ENCODE measurements around the gene CELA1.
"Not testable (repeated sequence)": the region's sequence is repeated elsewhere in the genome, so short reads cannot be mapped to it uniquely, and the experiment has no call there.

The CELA1 gene

DNA sequence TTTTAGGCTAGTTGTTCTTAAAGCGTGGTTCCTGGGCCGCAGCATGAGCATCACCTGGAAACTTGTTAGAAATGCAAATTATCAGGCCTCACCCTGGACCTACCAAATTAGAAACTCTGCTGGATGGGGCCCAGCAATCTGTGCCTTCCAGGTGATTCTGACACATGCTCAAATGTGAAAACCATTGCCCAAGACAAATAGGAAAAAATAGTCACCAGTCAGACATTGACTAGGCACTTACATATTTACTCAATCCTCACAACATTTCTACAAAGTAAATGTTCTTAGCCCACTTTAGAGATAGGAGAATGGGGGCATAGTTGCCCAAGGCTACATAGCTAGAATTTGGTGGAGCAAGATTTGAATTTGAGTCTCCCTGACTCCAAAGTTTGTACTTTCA lies 3.3 kb downstream of the CELA1 start:
- no peak for DNase-seq (ENCODE audit: low spot score)

DNA sequence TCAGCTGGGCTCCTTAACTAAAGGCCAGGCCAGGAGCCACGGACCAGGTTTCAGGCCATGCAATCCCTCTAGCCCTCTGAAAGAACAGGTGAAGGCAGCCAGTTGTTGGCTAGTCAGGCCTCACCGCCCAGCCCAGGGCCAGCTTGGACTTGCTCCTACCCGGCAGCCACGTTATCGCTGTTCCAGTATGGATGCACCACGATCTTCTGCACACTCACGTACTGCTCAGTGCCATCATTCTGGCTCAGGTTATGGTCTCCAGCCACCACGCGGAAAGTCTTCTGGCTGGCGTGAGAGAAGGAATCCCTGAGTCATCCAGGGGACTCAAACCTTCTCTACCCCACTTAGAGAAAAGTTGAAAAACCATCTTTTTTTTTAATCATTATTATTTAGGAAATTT lies 4.1 kb downstream of the CELA1 start:
- no peak for DNase-seq (ENCODE audit: low spot score)

DNA sequence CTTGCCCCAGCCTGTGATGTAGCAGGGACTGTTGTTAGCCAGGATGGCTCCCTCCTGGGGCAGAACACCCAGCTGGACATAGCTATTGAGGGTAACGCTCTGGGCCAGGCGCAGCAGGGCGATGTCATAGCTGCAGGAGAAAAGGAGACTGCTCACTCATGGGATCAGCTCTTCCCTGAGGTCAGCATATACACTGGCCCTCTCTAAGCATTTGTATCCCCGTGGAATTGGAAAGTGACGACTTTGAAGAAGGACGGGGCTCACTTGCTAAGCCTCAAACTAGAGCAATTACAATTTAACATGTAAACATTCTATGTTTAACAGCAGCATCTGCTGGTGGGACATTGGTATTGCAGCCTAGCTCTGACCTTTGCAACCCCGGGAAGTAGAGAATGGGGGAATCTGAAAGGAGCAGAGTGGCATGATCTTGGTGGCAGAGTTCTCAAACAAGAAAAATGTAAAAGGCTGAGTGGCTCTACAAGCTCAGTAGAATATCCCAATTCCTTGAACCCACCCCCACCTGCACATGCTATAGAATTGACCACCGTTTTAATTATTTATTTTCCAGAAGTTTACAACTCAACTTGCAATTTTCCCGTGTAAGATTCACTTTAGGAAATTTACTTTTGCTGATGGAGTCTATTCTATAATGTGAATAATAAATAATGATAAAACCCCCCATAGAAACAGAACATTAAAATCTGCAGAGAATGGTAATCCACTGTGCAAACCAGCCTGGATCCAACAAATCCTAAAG lies 5.0 kb downstream of the CELA1 start:
- peak; percentile 76 for DNase-seq (ENCODE audit: low spot score)

DNA sequence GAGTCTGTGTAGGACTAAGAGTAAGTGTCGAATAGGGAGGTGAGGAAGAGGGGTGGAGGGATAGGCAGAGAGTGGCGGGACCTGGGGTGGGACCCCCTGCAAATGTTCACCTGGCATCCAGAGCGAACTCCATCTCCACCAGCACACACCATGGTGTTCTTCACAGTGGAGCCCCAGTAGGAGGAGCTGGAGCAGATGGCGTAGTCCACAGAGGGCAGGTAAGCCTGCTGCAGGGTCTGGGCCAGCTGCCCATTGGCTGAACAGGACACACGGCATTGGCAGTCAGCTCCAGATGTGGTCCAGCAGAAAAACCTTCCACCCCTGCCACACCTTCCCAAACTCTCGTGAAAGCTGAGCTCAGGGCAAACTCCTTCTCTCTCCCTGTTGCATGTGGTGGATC lies 6.7 kb downstream of the CELA1 start:
- DNase-seq (ENCODE audit: low spot score) = no peak

DNA sequence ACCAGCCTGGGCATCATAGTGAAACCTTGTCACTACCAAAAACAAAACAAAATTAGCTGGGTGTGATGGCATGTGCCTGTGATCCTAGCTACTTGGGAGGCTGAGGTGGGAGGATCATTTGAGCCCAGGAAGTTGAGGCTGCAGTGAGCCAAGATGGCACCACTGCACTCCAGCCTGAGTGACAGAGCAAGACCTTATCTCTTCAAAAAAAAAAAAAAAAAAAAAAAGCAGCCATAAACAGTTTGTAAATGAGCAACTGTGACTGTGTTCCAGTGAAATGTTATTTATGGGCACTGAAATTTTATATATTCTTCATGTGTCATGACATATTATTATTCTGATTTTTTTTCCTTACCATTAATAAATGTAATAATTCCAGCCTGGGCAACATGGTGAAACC lies 9.1 kb downstream of the CELA1 start:
- DNase-seq (ENCODE audit: low spot score) = not testable (repeated sequence)

DNA sequence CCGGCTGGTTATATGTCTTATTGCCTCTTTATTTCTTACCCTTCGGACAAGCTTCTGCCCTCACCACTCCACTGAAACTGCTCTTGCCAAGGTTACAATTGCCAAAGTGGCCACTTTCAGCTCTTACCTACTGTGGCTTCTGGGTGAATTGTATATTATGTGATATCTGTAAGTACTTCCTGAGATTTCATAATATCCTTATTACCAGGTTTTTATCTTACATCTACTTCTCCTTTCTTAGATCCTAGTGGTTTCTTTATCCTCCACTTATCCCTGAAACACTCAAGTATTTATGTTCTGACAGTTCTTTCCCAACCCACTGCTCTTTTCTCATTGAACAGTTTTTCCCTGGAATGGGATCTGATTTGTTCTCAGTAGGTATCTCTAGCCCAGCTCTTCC lies 10.5 kb downstream of the CELA1 start:
- DNase-seq (ENCODE audit: low spot score) = no peak

DNA sequence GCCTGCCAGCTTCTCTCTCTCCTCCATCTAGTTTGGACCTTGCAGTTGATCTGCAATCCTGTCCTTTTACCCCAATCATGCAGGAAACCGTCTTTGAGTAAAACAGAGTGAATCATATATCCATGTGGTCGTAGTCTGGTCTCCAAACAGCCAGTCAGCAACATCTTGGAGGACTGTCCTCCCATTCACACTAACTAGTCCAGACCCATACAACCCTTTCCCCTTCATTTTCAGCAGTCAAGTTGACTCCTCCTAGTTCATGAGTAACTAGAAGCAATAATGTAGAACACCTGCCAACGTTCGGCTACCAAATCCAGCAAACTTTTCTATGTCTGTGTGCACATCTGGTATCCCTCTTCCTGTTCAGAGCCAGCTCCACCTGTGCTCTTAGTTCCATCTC lies 11.7 kb downstream of the CELA1 start:
- no peak for DNase-seq (ENCODE audit: low spot score)

DNA sequence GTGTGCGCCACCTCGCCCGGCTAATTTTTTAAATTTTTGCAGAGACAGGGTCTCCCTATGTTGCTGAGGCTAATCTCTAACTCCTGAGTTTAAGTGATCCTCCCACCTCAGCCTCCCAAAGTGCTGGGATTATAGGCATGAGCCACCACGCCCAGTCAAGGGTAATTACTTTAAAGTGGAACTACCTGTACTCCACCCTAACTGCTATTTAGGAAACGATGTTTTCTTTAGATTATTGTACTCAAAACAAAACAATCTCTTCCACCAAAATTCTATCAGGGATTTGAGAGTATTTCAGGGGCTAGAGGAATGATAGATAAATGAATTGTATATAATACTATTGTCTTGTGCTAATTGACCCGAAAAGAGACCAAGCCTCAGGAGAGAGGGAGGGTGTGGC lies 12.9 kb downstream of the CELA1 start:
- DNase-seq (ENCODE audit: low spot score) = no peak

DNA sequence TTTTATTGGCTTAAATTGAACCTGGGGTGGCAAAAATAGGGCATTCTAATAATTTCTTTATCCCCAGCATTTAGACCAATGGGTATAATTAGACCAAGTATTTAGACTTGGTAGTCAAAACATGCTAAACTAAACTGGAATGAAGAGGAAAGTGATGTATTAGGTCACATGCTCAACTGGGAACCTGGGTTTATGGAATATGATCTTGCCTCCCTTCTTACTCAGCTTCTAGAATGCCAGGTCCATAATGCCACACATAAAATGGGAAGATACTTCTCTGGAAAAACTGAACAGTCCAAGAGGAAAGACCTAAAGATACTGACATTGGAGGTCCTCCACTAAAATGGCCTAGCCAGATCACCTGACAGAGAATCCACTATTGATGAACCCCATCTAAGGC lies 16.3 kb downstream of the CELA1 start:
- DNase-seq (ENCODE audit: low spot score) = no peak

DNA sequence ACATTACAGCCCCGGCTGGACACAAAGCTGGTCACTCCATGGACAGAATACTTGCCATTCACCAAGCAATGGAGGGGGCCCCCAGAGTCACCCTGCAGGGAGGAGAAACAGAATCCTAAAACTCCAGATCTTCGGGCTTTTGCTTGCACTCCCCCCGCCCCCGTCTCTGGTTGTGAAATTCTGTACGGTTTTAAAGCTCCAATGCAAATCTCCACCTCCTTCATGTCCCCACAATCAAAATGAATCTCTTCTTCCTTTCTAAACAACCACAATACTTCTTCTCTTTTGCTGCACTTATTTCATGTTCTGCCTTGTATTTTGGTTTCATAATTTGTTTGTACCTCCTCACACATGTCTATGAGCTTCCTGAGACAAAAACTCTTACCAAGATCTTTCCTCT lies 16.7 kb downstream of the CELA1 start:
- no peak for DNase-seq (ENCODE audit: low spot score)

DNA sequence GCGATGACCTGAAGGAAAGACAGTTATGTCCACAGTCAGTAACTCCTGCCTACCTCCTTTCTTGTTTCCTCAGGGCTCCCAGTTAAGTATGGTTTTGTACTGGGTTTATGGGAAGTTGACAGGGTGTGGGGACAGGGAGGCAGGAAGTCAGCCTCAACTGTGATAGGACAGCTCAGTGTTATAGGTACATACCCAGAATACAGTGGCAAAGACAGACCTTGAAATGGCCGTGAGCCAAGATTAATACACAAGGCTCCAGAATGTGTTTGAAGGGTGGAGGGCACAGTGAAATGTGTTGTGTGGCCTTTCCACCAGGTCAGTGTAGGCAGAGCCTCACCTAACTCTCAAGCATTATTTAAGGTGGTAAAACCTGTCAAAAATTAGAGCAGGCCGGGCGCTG lies 17.9 kb downstream of the CELA1 start:
- no peak for DNase-seq (ENCODE audit: low spot score)

DNA sequence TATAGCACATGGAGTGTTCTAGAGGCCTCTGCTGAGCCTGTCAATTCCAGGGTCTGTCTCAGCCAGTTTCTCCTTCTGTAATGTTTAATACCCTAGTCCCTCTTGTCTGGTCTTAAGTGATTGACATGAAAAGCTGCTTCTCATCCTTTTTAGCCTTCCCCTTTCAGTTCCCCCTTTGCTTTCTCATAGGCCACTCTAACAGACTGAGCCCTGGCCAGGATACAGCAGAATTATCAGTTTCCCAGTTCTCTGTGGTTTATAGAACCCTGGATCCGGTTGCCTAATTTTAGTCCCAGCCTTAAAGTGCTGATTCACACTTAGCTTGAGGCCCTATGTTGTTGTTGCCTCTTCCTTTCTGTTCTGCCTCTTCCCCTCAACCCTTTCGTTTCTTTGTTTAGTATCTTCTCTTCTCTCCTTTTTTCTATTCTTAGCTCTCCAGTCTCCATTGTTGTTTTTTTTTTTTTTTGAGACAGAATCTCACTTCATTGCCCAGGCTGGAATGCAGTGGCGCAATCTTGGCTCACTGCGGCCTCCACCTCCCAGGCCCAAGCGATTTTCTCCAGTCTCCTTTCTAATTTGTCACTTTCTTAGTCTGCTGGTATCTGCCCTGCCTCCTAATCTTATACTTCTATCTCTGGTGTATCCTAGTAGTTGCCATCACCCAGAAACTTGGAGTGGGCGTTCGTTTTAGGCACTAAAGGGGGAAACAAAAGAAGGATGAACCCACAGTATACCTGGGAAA lies 19.6 kb downstream of the CELA1 start:
- DNase-seq (ENCODE audit: low spot score) = peak; percentile 42

DNA sequence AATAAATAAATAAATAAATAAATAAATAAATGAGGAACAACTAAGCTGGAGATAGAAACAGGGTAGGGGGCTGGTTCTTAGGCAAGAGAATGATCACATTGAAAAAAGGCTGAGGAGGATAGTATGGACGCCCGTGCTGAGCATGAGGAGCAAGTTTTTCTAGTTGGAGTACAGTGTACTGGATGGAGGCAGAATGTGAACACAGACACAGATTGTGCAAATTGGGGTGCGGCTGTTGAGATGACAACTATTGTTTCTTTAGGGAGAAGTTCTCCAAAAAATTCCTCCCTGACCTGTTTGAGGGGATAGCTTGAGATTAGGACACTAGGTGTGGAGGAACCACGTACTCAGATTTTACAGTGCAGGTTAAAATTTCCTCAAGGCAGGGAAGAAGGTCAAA lies 21.5 kb downstream of the CELA1 start:
- DNase-seq (ENCODE audit: low spot score) = no peak

DNA sequence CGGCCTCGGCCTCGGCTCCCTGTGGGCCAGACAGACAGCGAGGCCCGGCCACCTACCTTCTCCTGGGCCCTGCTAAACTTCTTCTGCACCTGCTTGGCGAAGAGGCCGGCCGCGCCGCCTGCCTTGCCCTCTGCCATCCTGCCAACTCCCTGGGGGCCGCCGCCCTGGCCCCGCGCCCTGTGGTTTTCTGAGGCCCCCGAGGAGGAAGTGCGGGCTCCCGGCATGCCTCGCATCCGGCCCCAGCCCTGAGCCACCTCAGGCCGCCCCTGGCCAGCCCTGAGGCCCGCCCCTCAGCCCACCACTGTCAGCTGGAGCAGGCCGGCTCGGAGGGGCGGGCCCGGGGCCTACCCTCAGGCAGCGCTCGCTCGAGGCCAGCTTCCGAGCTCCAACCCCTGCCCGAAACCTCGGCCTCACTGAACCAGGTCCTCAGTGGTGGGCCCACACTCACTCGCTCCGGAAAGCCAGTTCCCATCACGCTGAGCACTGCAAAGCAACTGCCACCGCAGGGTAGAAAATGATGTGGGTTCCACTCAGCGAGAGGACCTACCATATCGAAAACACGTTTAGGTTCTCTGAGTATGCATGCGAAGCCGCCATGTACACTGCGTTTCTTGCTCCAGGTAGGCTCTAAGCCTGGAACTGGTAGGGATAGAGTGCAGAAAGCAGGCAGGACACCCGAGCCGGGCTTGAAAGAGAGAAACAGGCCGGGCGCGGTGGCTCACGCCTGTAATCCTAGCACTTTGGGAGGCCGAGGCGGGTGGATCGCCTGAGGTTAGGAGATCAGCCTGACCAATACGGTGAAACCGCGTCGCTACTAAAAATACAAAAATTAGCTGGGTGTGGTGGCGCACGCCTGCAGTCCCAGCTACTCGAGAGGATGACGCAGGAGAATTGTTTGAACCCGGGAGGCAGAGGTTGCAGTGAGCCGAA lies 22.2 kb downstream of the CELA1 start, which contains the start of gene BIN2:
TSS of gene BIN2 (minus strand) at position 209 of the 930 bp plus-strand sequence. CDS start at position 137, 72 bp downstream.
- DNase-seq (ENCODE audit: low spot score) = peak; percentile 73

DNA sequence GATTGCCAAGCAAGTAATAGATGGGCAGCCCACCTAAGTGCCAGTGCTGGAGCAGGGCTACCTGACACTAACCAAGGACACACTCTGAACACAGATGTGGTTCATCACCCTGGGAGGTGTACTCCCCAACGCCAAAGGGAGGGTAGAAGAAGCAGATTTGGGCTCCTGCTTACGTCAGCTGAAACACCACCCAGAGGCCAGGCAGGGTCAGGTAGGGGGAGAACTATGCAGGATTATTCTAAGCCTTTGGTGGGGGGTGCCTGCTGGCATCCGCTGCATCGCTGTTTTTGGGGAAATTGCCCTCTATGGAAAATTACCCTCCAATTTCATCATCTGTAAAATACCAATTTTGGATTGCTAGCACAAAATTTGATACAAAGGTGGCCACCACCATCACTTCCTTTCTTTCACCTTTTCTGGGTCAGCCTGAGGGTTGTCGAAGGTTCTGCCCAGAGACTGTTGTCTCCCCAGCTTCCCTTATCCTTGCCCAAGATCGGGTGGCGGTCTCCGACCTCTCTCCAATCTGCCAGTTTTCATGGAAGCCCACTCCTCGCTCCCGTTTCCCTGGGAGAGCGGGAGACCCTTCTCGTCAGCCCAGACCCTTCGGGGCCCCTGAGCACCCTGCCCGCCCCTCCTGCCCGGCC lies 23.0 kb downstream of the CELA1 start:
- DNase-seq (ENCODE audit: low spot score) = peak; percentile 70

DNA sequence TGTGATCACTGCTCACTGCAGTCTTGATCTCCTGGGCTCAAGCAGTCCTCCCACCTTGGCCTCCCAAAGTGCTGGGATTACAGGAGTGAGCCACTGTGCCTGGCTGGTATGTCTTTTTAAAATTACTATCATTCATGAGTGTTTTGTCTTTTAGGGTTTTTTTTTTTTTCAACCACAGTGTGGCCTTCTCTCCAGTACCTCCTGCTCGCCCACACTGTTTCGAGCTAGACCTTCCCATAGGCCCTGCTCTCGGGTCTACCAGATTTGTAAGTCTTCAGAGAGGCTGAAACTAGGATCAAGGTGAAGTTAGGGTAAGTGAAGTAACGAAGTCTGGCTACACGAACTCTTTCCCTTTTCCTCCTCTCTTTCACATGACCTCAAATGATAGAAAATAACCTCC lies 24.0 kb downstream of the CELA1 start:
- no peak for DNase-seq (ENCODE audit: low spot score)

DNA sequence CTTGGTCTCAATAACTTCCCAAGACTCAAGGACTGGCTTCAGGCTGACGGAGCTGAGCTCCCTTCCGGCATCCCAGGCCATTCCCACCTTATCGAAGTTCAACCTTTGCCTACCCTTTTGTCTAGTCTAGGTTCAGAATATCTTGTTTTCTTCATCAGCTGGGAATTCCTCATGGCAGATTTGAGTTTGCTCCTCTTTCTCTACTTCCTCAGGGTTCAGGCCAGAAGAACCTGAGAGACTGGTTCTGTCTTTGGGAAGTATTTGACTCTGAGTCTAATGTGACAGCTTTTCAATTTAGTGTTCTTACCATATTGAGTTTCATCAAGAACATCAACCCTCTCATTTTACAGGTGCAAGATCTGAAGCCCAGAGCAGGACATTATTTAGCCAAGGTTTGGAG lies 24.6 kb downstream of the CELA1 start:
- DNase-seq (ENCODE audit: low spot score) = no peak

DNA sequence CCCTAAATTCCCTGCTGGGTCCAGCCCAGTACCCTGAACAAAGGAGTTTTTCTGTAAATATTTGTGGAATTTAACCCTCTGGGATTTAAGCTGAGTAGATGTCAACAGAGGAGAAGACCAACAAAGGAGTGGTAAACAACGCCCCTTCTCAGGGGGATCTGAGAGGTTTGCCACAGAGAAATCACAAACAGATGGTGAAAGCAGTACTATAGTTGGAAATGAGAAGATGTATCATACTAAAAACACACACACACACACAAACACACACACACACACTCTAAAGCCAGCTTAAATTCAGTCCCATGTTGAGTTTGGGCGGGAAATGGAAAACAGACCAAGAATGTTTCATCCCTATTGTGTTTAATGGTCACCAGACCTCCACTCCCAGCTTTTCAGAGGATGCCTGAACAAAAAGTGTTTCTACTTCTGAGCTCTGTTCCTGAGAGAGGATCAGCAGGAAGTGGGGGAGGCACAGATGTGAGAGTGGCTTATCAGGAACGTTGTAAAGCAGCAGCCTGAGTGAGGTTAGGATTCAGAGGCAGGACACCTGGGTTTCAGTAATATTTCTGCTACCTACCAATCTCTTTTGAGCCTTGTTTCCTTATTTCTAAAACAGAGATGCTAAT lies 25.7 kb downstream of the CELA1 start:
- peak; percentile 27 for DNase-seq (ENCODE audit: low spot score)

DNA sequence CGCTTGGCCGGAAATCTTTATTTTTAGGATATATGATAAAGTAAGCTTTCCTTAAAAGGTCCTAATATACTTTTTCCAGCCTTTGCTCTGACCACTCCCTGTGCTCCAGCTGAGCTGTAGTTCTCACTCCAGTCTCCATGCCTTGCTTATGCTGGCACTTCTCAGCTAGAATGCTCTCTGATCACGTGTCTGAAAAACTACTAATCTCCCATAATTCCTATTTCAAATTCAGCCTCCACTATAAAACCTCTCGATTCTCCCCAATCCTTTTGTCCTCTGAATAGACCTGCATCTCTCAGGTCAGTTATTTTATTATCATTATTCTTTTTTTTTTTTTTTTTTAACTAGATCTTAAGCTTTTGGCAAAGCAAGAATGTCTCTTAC lies 26.2 kb downstream of the CELA1 start:
- no peak for DNase-seq (ENCODE audit: low spot score)

DNA sequence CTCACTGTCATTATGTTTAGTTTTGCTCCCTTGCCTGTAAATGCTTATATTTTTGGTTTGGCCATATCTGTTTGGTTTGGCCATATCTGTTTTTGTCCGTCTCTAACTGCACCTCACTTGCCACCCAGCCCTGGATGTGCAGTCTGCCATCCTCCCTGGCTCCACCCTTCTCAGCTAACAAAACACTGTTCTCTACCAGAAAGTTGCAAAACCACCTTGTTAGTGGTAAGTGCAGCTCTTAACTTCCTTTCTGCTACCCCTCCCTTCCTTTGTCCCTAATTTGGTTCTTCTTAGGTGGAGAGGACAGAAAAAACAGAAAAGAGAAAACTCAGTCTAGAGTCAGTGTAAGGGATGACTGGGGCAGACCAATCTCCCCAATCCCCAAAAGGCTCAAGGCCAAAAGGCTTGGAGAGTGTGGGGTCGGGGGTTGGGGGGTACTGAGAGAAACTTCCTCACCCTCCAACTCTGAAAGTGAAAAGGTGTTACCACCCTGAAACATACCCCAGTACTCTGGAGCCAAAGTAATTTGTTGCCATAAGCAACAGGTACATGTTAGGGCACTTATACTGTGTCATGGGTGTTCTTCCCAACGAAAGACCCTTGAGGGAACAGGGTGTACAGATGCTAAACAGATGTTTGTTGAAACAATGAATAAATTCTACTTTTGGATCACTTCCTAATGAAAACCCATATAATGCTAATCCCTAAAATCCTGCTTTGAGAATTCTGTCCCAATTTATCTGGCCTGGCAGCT lies 27.5 kb downstream of the CELA1 start:
- peak; percentile 79 for DNase-seq (ENCODE audit: low spot score)

All from CD4-positive, alpha-beta T cell treated with Interleukin-6 at 100 ng/mL for 8 hours (primary cell).